ENCODE measurements around the gene ALOX12.

GRCh38 chr17:7014261-7014994 is 18.6 kb downstream of the ALOX12 start:
- TF ChIP-seq CTCF (IDR thresholded peaks at IDR 0.05): peak; percentile 39 to 90 (median 75)
- TF ChIP-seq POLR2A (IDR thresholded peaks at IDR 0.05): peak; percentile 96
